Measurements from ENCODE around the gene MAP2K5. TPM values are rescaled to one million over a fixed set of nuclear protein-coding genes. Genes with fewer than 3 reads are reported as not detected.
A peak's percentile ranks its signal among the peaks of the same experiment; 100 is the strongest.

MAP2K5 gene
- total RNA-seq, 2 experiments from 2014 or later = 18.0 to 26.7 TPM

DNA sequence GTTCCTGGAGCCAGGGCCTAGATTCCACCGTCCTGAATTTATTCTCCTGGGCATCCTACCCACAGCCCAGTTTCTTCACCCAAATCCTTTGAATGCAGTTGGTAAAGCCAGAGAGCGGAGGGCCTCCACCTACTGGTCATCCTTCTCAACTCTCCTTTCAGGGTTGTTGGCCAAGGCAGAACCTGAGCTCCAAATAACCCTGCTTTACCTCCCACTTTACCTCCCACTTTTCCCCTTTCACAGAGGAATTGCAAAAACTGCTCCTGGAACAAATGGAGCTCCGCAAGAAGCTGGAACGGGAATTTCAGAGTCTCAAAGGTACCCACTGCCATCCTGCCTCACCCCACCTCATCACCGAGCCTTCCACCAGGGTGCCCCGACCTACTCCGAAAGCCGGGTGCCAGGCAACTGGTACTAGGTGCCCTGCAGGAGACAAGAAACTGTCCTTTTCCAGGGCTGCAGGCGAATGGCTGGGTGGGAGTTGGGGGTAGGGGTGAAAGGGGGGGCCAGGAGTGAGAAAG, 289.6 kb downstream of the MAP2K5 start:
- Mint-ChIP-seq H3K4me1 (peaks cover 41% of the 10 kb centered on the region), H3K9me3 (ENCODE audit: low read depth) (no peaks in the 10 kb centered on the region), H3K27me3 (peaks cover 57% of the 10 kb centered on the region), H3K36me3 (ENCODE audit: low read depth) (no peaks in the 10 kb centered on the region), H3K4me3 (no peak overlapping the region), H3K27ac (no peak overlapping the region)
- no peak for ATAC-seq
- no peak for DNase-seq
- POLR2A ChIA-PET = no interaction called here
- intact Hi-C loops (cut with DNase I, micrococcal nuclease) = loop anchor here (5.0 to 10.0 kb wide), 4 partner anchors 70 to 927 kb away; no protein-coding TSS in a partner anchor
- CTCF ChIA-PET = interaction anchor here (0.7 to 2.8 kb wide), 5 partner anchors 9 to 401 kb away, joined by 3 to 14 read pairs (median 3); no protein-coding TSS in a partner anchor

DNA sequence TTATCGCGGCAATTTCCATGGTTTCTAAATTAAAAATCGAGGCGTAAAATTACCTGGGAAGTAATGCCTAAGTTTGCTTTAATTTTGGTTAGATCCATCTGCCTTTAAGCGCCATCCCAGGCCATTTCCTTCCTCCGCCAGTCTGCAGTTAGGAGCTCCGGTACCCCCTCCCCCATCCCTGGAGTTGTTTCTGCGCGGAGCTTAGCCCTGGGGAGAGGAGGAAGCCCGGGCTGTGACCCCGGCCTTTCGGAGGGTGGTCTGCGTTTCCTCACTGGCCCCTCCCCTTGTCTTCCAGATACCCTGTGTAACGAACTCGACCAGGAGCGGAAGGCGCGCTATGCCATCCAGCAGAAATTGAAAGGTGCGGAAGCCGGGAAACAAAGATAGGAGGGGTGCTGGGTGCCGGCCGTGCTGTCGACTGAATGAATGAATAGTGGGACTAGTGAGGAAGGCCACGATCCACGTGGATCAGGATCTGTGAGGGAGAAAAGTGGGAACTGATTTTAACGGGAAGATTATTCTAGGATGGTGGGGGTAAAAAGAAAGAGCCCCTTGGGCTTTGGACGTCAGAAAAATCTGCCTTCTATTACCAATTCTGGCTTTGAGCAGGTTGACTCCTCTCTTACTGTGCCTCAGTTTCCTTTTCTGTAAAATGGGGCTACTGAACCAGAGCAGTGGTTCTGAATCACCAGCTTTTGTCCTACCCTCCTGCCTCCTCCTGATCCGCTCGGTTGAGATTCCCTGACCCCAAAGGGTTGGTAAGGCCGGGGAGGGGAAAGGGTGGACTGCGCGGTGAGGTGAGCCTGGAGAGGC, 290.6 kb downstream of the MAP2K5 start:
- H3K36me3 Mint-ChIP-seq (ENCODE audit: low read depth) = no peaks in the 10 kb centered on the region
- CTCF ChIA-PET = interaction anchor here (0.7 to 2.8 kb wide), 5 partner anchors 8 to 433 kb away, joined by 3 to 14 read pairs (median 3); no protein-coding TSS in a partner anchor
- DNase-seq = no peak
- no peak overlapping the region for H3K27ac Mint-ChIP-seq
- no peak for ATAC-seq
- H3K27me3 Mint-ChIP-seq = peaks cover 62% of the 10 kb centered on the region
- peak overlapping the region; percentile 55 for H3K4me3 Mint-ChIP-seq
- intact Hi-C loops (cut with DNase I, micrococcal nuclease) = loop anchor here (5.0 to 10.0 kb wide), 4 partner anchors 71 to 928 kb away; no protein-coding TSS in a partner anchor
- POLR2A ChIA-PET = no interaction called here
- H3K4me1 Mint-ChIP-seq = peaks cover 40% of the 10 kb centered on the region
- H3K9me3 Mint-ChIP-seq (ENCODE audit: low read depth) = no peaks in the 10 kb centered on the region

DNA sequence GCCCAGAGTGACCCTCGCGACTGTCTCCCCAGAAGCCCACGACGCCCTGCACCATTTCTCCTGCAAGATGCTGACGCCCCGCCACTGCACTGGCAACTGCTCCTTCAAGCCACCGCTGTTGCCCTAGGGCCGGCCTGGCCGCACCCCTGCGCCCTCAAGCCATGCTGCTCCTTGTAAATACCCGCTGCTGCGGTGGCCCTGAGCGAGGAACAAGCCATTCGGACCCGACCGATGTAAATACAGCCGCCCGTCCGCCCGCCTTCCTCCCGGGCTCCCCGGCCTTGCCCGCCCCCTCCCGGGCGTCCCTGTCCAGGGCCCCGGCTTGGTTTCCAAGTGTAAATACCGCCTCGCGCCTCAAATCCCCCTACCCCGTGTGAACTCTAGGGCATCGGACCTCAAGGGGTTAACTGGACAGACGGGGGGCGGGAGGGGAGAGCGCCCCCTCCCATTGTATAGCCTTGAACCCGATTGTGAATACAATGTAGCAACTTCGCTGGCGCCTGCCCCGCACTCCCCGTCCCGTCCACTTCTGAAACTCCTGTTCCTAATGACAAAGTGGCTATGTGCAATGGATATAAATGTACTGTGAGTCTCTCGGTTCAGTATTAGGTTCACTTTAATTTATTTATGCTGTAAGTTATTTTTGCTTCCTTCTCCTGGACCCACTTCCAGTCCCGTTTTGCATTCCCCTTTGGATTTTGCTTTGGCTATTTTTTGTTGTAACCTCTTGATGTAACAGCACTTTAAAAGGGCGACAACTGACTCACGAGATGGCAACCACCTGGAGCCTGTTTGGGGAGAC, 291.4 kb downstream of the MAP2K5 start:
- Mint-ChIP-seq H3K4me3 (peak overlapping the region; percentile 55), H3K27me3 (peaks cover 56% of the 10 kb centered on the region), H3K4me1 (peaks cover 36% of the 10 kb centered on the region), H3K9me3 (ENCODE audit: low read depth) (no peaks in the 10 kb centered on the region), H3K36me3 (ENCODE audit: low read depth) (no peaks in the 10 kb centered on the region), H3K27ac (no peak overlapping the region)
- intact Hi-C loops (cut with DNase I, micrococcal nuclease) = loop anchor here (1.0 to 10.0 kb wide), 5 partner anchors 72 to 929 kb away; no protein-coding TSS in a partner anchor
- DNase-seq (peak; percentile 70), ATAC-seq (peak; percentile 57)
- CTCF ChIA-PET = no interaction called here
- POLR2A ChIA-PET = no interaction called here

DNA sequence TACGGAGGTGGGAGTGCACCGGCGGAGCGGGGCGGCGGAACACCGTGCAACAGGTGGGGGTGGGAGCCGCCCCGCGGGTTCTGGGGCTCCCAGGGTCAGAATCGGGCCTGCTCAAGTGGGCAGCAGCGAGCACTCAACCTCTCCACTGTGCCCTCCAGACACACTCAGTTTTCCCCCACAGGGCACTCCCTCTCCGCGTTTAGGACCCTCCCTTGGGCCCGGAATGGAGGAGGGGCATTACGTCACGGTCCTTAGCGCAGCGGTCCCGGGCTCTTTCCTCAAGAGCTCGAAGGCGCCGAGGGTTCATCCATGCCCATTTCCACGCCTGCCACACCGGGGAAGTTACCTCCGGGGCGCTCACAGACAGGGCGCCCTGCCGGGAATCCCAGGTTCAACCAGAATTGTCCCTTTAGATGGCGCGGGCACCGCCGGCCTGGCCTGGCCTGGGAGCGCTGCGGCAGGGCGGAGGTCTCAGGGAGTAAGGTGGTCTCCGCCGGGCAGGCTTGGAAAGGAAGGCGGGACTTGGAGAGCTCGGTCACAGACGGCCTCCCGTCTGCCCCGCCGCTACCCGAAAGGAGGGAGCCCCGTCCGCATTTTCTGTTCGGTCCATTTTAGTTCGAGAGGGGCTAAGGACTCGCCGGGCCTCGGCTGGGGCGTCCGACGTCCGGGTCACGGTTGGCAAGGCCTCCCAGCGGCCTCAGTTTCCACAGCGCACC, 292.2 kb downstream of the MAP2K5 start:
- ATAC-seq (no peak), DNase-seq (peak; percentile 32)
- intact Hi-C loops (cut with DNase I, micrococcal nuclease) = loop anchor here (1.0 to 10.0 kb wide), 8 partner anchors 72 to 1132 kb away; partner anchors contain the start of gene SMAD6 (in 1 of the 2)
- Mint-ChIP-seq H3K4me1 (peaks cover 35% of the 10 kb centered on the region), H3K4me3 (peak overlapping the region; percentile 55), H3K27ac (no peak overlapping the region), H3K27me3 (peaks cover 50% of the 10 kb centered on the region), H3K9me3 (ENCODE audit: low read depth) (no peaks in the 10 kb centered on the region), H3K36me3 (ENCODE audit: low read depth) (peaks cover under 1% of the 10 kb centered on the region)
- POLR2A ChIA-PET = no interaction called here
- CTCF ChIA-PET = interaction anchor here (0.7 to 4.1 kb wide), 7 partner anchors 56 to 889 kb away, joined by 3 to 37 read pairs (median 5); no protein-coding TSS in a partner anchor

DNA sequence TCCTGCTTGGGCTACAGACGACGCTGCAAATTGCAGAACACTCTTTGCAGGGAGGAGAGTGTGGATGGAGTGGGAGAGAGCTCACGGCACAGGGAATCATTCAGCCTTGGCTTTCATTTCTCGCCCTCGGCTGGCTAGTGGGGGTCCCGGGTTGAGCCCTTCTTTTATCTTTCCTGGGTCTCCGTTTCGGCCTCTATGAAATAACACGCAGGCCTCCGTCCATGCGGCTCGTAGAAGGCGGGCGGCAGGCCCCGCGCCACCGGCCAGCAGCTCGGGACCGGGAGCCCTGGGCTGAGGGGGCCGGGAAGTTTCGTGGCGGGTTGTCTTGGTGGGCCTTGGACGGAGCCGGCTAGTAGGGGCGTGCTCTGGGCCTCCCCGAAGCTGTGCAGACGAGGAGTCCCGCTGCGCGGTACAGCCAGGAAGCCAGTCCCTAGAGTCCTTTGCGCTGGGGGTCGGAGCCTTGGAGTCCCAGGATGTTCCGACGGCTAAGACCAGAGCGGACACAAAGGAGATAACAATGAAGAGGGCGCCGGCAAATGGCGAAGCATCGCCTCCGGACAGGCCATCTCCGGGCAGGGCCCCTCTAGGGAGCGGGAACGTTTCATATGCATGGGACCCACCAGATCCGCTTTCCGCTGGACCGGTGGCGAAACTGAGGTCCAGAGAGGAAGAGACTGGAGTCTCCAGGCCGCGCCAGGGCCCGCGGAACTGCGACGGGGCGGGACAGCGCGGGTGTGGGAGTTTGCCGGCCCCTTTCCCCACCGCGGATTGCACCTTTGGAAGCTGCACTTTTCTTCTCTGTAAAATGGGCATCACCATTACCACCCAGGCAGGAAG, 293.0 kb downstream of the MAP2K5 start:
- intact Hi-C loops (cut with DNase I, micrococcal nuclease) = loop anchor here (1.0 to 10.0 kb wide), 9 partner anchors 52 to 1133 kb away; partner anchors contain the start of genes C15orf61 (in 1 of the 2) and SMAD6 (in 1 of the 2)
- Mint-ChIP-seq H3K9me3 (ENCODE audit: low read depth) (no peaks in the 10 kb centered on the region), H3K4me1 (peaks cover 33% of the 10 kb centered on the region), H3K27me3 (peaks cover 45% of the 10 kb centered on the region), H3K4me3 (peak overlapping the region; percentile 55), H3K27ac (no peak overlapping the region), H3K36me3 (ENCODE audit: low read depth) (peaks cover 3% of the 10 kb centered on the region)
- no peak for ATAC-seq
- DNase-seq = peak; percentile 23
- CTCF ChIA-PET = interaction anchor here (0.6 to 4.1 kb wide), 16 partner anchors 11 to 901 kb away, joined by 3 to 37 read pairs (median 3); no protein-coding TSS in a partner anchor
- POLR2A ChIA-PET = no interaction called here

DNA sequence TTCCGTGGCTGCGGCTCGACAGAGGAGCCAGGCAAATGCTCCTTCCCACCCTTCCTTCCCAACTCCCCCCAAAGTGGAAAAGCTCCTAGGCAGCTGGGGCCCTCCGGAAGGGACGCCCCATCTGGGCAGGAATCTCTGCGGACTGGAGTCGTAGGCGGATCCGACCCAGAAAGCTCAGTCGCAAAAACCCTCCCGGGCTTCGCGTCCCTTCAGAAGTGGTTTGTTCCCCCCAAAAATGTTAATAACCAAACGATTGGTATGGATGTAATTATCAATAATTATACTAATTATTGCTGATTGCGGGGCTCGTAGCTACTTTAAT, 293.6 kb downstream of the MAP2K5 start:
- ChIA-PET POLR2A (no interaction called here), CTCF (interaction anchor here (0.6 to 4.1 kb wide), 16 partner anchors 12 to 901 kb away, joined by 3 to 37 read pairs (median 4); no protein-coding TSS in a partner anchor)
- DNase-seq (peak; percentile 12), ATAC-seq (no peak)
- Mint-ChIP-seq H3K4me1 (peaks cover 35% of the 10 kb centered on the region), H3K9me3 (ENCODE audit: low read depth) (no peaks in the 10 kb centered on the region), H3K4me3 (peak overlapping the region; percentile 55), H3K27me3 (peaks cover 39% of the 10 kb centered on the region), H3K27ac (no peak overlapping the region), H3K36me3 (ENCODE audit: low read depth) (peaks cover 3% of the 10 kb centered on the region)
- intact Hi-C loops (cut with DNase I, micrococcal nuclease) = loop anchor here (1.0 to 10.0 kb wide), 9 partner anchors 53 to 1134 kb away; partner anchors contain the start of genes C15orf61 (in 1 of the 2) and SMAD6 (in 1 of the 2)

DNA sequence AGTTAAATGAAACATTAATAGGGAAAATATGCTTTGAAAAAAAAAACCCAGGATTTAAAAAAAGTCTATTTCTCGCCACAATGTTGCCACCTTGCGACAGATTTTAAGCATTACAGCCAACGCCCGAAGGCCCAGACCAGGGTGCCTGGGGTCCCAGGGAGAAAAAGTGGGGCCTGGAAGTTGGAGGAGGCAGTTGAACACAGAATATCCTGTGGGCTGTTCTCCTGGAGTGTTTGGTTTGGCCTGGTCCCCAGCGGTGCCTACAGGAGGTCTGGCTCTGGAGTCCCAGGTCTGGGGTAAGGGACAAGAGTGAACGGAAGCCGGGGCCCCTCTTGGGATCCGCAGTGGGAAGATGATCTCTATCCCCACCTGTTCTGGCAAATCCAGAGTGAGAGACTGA, 294.0 kb downstream of the MAP2K5 start:
- peak; percentile 66 for DNase-seq
- ChIA-PET POLR2A (no interaction called here), CTCF (interaction anchor here (0.6 to 4.1 kb wide), 12 partner anchors 12 to 536 kb away, joined by 3 to 37 read pairs (median 4); no protein-coding TSS in a partner anchor)
- H3K27me3 Mint-ChIP-seq = peaks cover 35% of the 10 kb centered on the region
- intact Hi-C loops (cut with DNase I, micrococcal nuclease) = loop anchor here (1.0 to 10.0 kb wide), 9 partner anchors 53 to 1134 kb away; partner anchors contain the start of genes C15orf61 (in 1 of the 2) and SMAD6 (in 1 of the 2)
- peaks cover 39% of the 10 kb centered on the region for H3K4me1 Mint-ChIP-seq
- H3K27ac Mint-ChIP-seq = no peak overlapping the region
- H3K36me3 Mint-ChIP-seq (ENCODE audit: low read depth) = peaks cover 3% of the 10 kb centered on the region
- no peaks in the 10 kb centered on the region for H3K9me3 Mint-ChIP-seq (ENCODE audit: low read depth)
- peak overlapping the region; percentile 55 for H3K4me3 Mint-ChIP-seq
- no peak for ATAC-seq

DNA sequence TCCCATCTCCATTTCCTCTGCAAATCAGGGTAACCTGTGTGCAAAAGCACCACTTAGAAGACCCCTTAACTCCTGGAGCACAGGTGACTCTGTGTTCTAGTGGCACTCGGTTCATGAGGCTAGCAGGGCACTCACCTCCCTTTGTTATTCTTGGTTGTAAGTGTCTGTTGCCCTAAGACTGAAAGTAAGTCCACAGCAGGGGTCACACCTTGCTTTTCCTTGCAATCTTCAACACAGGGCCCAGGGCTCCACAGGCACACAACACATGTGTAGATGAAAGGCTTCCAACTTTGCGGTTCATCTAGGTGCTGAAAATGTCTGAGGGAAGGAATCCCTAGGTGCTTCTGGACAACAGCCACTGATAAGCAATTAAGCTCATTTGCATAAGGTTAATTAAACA, 294.5 kb downstream of the MAP2K5 start:
- H3K27me3 Mint-ChIP-seq = peaks cover 32% of the 10 kb centered on the region
- no peaks in the 10 kb centered on the region for H3K9me3 Mint-ChIP-seq (ENCODE audit: low read depth)
- H3K36me3 Mint-ChIP-seq (ENCODE audit: low read depth) = peaks cover 3% of the 10 kb centered on the region
- intact Hi-C loops (cut with DNase I, micrococcal nuclease) = loop anchor here (1.0 to 10.0 kb wide), 9 partner anchors 54 to 1135 kb away; partner anchors contain the start of genes C15orf61 (in 1 of the 2) and SMAD6 (in 1 of the 2)
- no peak overlapping the region for H3K4me3 Mint-ChIP-seq
- no peak for ATAC-seq
- CTCF ChIA-PET = interaction anchor here (1.2 to 4.1 kb wide), 4 partner anchors 13 to 380 kb away, joined by 3 to 37 read pairs (median 4); no protein-coding TSS in a partner anchor
- POLR2A ChIA-PET = no interaction called here
- H3K27ac Mint-ChIP-seq = no peak overlapping the region
- H3K4me1 Mint-ChIP-seq = peaks cover 40% of the 10 kb centered on the region
- DNase-seq = no peak

DNA sequence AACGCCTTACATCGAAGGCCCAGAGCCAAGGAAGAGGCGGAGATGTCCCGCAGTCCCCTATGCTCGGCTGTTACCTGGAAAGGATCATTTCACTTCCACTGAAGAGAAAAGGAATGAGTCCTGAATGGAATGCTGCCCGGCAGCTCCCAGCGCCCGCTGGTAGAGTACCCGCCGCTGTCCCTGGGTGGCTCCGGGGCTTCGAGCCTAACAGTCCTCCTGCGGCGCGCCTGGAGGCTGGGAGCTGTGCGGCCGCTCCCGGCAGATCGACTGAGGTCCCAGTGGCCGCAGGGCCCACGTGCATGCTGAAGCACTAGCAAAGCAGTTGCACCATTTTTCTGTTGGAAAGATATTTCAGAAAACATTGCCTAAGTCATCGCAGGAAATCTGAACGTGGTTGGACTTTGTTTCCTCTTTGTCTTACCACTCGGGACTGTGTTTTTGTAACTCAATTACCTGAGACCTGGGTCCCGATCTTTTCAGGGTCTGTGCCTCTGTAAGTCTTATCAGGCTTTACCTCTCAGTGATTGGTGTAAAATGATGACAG, 296.4 kb downstream of the MAP2K5 start:
- CTCF ChIA-PET = interaction anchor here (0.8 to 4.1 kb wide), 2 partner anchors 77 to 381 kb away, joined by 3 to 37 read pairs; no protein-coding TSS in a partner anchor
- Mint-ChIP-seq H3K27me3 (peaks cover 18% of the 10 kb centered on the region), H3K9me3 (ENCODE audit: low read depth) (no peaks in the 10 kb centered on the region), H3K4me3 (peak overlapping the region; percentile 82), H3K36me3 (ENCODE audit: low read depth) (peaks cover 3% of the 10 kb centered on the region), H3K27ac (no peak overlapping the region), H3K4me1 (peaks cover 29% of the 10 kb centered on the region)
- intact Hi-C loops (cut with DNase I, micrococcal nuclease) = loop anchor here (5.0 to 10.0 kb wide), 5 partner anchors 532 to 1137 kb away; partner anchors contain the start of gene SMAD6 (in 1 of the 2)
- ATAC-seq (no peak), DNase-seq (peak; percentile 28)
- POLR2A ChIA-PET = interaction anchor here (0.6 kb wide), 1 partner anchor 137 kb away, joined by 3 read pairs; no protein-coding TSS in a partner anchor
